Measurements from ENCODE around the gene TNS1.

GRCh38 chr2:217930761-217931563 is 71.8 kb downstream of the TNS1 start:
- TF ChIP-seq, protein P1, sequence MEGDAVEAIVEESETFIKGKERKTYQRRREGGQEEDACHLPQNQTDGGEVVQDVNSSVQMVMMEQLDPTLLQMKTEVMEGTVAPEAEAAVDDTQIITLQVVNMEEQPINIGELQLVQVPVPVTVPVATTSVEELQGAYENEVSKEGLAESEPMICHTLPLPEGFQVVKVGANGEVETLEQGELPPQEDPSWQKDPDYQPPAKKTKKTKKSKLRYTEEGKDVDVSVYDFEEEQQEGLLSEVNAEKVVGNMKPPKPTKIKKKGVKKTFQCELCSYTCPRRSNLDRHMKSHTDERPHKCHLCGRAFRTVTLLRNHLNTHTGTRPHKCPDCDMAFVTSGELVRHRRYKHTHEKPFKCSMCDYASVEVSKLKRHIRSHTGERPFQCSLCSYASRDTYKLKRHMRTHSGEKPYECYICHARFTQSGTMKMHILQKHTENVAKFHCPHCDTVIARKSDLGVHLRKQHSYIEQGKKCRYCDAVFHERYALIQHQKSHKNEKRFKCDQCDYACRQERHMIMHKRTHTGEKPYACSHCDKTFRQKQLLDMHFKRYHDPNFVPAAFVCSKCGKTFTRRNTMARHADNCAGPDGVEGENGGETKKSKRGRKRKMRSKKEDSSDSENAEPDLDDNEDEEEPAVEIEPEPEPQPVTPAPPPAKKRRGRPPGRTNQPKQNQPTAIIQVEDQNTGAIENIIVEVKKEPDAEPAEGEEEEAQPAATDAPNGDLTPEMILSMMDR (IDR thresholded peaks at IDR 0.05; ENCODE audit: poor library complexity) = no peak
- TF ChIP-seq EZH2 (IDR thresholded peaks at IDR 0.05; ENCODE audit: borderline replicate concordance) (no peak), EZH2phosphoT487 (IDR thresholded peaks at IDR 0.05; ENCODE audit: low read depth, severe bottlenecking, unreplicated experiment) (no peak)

Data from hepatocyte (in vitro differentiated cells).